ENCODE results near the gene CCDC107. TPM values are rescaled to one million over a fixed set of nuclear protein-coding genes. Genes with fewer than 3 reads are reported as not detected.
A peak's percentile ranks its signal among the peaks of the same experiment; 100 is the strongest.

The CCDC107 gene
- total and polyA plus RNA-seq, 4 donors: 5.4 to 20.2 (median 10.4) TPM

DNA sequence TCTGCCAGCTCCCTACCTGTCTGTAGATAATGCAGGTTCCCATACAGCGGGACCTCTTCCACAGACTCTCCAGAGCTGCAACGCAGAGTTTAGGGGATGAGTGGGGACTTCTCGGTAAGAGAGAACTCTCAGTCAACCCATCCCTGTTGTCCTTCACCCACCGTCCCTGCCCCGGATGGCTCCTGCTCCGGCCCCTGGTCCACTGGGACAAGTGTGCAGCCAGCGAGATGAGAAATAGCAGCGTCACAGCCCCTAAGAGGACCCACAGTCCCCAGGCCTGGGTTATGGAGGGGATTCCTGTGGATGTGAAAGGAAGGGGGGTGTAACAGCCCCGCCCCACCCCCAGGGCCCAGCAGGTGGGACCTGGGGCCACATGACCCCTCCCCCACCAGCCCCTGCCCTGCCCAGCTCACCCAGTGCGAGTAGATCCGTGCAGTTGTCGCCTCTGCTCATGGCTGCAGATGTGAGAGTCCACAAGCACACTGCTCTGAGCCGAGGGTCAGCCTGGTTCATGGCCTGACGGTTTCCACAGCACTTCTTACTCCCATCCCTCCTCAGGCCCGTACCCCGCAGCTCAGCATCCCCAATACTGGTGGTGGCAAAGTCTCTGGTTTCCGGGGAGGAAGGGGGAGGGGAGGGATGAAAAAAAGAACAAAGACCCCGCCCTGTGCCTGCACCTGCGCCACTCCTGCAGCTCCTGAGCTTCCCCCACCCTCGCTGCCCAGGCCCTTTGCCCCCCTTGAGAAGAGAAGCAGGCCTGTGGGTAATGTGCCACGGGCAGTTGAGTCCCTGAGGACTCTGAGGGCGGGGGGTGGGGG lies 7.5 kb upstream of the CCDC107 start, which contains the start of gene SIT1:
SIT1 (minus strand) TSS at position 591 of the 818 bp plus-strand sequence; CDS start at position 513, 78 bp downstream.
- Histone ChIP-seq H3K36me3 (ENCODE audit: control insufficient read depth in 4 of 4, insufficient read depth in 3 of 4, low read depth in 1 of 4, low read length in 3 of 4) (no peaks in the 10 kb centered on the region), H3K4me1 (ENCODE audit: control insufficient read depth in 4 of 4, insufficient read depth in 4 of 4, low read length in 3 of 4) (peaks cover 0 to 8% (median 4%) of the 10 kb centered on the region in 4 donors), H3K27ac (ENCODE audit: low read depth in 1 of 2, low read length in 2 of 2) (peak within 1 kb of the TSS in 1 of 2 donors; percentile 42), H3K4me3 (ENCODE audit: low read depth in 1 of 3, low read length in 3 of 3) (no peak within 1 kb of the TSS), H3K27me3 (ENCODE audit: control insufficient read depth in 4 of 4, insufficient read depth in 4 of 4, low read length in 3 of 4) (no peaks in the 10 kb centered on the region), H3K9ac (ENCODE audit: low read depth in 1 of 2, low read length in 2 of 2) (no peak within 1 kb of the TSS), H3K9me3 (ENCODE audit: control insufficient read depth in 4 of 4, low read length in 3 of 4) (no peaks in the 10 kb centered on the region)
- 67% methylated on average over 22 of the region's 22 CpGs for WGBS
- TF ChIP-seq SP1 (IDR thresholded peaks at IDR 0.05) (no peak), NR2F2 (IDR thresholded peaks at IDR 0.05) (no peak), TAF1 (conservative IDR thresholded peaks at IDR 0.05) (no peak), YY1 (IDR thresholded peaks at IDR 0.05) (no peak), GABPA (IDR thresholded peaks at IDR 0.05 in 1 of 2, conservative IDR thresholded peaks at IDR 0.05 in 1 of 2) (no peak), RAD21 (IDR thresholded peaks at IDR 0.05) (no peak), HNF4A (conservative IDR thresholded peaks at IDR 0.05) (no peak), FOXA1 (IDR thresholded peaks at IDR 0.05) (no peak), JUND (IDR thresholded peaks at IDR 0.05) (no peak), FOXA2 (IDR thresholded peaks at IDR 0.05) (no peak), RXRA (IDR thresholded peaks at IDR 0.05) (no peak), EGR1 (IDR thresholded peaks at IDR 0.05; ENCODE audit: low read depth in 2 of 2) (no peak)
- TF ChIP-seq, protein P1, sequence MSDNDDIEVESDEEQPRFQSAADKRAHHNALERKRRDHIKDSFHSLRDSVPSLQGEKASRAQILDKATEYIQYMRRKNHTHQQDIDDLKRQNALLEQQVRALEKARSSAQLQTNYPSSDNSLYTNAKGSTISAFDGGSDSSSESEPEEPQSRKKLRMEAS (IDR thresholded peaks at IDR 0.05): no peak
- TF ChIP-seq, protein P2, sequence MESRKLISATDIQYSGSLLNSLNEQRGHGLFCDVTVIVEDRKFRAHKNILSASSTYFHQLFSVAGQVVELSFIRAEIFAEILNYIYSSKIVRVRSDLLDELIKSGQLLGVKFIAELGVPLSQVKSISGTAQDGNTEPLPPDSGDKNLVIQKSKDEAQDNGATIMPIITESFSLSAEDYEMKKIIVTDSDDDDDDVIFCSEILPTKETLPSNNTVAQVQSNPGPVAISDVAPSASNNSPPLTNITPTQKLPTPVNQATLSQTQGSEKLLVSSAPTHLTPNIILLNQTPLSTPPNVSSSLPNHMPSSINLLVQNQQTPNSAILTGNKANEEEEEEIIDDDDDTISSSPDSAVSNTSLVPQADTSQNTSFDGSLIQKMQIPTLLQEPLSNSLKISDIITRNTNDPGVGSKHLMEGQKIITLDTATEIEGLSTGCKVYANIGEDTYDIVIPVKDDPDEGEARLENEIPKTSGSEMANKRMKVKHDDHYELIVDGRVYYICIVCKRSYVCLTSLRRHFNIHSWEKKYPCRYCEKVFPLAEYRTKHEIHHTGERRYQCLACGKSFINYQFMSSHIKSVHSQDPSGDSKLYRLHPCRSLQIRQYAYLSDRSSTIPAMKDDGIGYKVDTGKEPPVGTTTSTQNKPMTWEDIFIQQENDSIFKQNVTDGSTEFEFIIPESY (IDR thresholded peaks at IDR 0.05): no peak
- TF ChIP-seq, protein P3, sequence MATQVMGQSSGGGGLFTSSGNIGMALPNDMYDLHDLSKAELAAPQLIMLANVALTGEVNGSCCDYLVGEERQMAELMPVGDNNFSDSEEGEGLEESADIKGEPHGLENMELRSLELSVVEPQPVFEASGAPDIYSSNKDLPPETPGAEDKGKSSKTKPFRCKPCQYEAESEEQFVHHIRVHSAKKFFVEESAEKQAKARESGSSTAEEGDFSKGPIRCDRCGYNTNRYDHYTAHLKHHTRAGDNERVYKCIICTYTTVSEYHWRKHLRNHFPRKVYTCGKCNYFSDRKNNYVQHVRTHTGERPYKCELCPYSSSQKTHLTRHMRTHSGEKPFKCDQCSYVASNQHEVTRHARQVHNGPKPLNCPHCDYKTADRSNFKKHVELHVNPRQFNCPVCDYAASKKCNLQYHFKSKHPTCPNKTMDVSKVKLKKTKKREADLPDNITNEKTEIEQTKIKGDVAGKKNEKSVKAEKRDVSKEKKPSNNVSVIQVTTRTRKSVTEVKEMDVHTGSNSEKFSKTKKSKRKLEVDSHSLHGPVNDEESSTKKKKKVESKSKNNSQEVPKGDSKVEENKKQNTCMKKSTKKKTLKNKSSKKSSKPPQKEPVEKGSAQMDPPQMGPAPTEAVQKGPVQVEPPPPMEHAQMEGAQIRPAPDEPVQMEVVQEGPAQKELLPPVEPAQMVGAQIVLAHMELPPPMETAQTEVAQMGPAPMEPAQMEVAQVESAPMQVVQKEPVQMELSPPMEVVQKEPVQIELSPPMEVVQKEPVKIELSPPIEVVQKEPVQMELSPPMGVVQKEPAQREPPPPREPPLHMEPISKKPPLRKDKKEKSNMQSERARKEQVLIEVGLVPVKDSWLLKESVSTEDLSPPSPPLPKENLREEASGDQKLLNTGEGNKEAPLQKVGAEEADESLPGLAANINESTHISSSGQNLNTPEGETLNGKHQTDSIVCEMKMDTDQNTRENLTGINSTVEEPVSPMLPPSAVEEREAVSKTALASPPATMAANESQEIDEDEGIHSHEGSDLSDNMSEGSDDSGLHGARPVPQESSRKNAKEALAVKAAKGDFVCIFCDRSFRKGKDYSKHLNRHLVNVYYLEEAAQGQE (IDR thresholded peaks at IDR 0.05): no peak
- TF ChIP-seq, protein P4, sequence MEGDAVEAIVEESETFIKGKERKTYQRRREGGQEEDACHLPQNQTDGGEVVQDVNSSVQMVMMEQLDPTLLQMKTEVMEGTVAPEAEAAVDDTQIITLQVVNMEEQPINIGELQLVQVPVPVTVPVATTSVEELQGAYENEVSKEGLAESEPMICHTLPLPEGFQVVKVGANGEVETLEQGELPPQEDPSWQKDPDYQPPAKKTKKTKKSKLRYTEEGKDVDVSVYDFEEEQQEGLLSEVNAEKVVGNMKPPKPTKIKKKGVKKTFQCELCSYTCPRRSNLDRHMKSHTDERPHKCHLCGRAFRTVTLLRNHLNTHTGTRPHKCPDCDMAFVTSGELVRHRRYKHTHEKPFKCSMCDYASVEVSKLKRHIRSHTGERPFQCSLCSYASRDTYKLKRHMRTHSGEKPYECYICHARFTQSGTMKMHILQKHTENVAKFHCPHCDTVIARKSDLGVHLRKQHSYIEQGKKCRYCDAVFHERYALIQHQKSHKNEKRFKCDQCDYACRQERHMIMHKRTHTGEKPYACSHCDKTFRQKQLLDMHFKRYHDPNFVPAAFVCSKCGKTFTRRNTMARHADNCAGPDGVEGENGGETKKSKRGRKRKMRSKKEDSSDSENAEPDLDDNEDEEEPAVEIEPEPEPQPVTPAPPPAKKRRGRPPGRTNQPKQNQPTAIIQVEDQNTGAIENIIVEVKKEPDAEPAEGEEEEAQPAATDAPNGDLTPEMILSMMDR (IDR thresholded peaks at IDR 0.05; ENCODE audit: low read depth, low read length, missing input control): no peak
- no peak for DNase-seq (ENCODE audit: low spot score)
